Measurements from ENCODE around the gene TBC1D4. TPM values are rescaled to one million over a fixed set of nuclear protein-coding genes. Genes with fewer than 3 reads are reported as not detected.

Gene TBC1D4
- total RNA-seq, 4 donors from 2014 or later, result 20.2 to 74.7 (median 30.9) TPM

GRCh38 chr13:75507027-75508001, 25.3 kb upstream of the TBC1D4 start:
- no peak for DNase-seq
- intact Hi-C loops (cut with DNase I; ENCODE audit: low total_unique reads), result no loop called here
- Histone ChIP-seq H3K4me1 (no peaks in the 10 kb centered on the region), H3K4me3 (no peak overlapping the region), H3K9me3 (no peaks in the 10 kb centered on the region), H3K27me3 (no peaks in the 10 kb centered on the region), H3K27ac (no peak overlapping the region), H3K36me3 (no peaks in the 10 kb centered on the region)
- TF ChIP-seq, protein P1, sequence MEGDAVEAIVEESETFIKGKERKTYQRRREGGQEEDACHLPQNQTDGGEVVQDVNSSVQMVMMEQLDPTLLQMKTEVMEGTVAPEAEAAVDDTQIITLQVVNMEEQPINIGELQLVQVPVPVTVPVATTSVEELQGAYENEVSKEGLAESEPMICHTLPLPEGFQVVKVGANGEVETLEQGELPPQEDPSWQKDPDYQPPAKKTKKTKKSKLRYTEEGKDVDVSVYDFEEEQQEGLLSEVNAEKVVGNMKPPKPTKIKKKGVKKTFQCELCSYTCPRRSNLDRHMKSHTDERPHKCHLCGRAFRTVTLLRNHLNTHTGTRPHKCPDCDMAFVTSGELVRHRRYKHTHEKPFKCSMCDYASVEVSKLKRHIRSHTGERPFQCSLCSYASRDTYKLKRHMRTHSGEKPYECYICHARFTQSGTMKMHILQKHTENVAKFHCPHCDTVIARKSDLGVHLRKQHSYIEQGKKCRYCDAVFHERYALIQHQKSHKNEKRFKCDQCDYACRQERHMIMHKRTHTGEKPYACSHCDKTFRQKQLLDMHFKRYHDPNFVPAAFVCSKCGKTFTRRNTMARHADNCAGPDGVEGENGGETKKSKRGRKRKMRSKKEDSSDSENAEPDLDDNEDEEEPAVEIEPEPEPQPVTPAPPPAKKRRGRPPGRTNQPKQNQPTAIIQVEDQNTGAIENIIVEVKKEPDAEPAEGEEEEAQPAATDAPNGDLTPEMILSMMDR (IDR thresholded peaks at IDR 0.05), result no peak
- TF ChIP-seq POLR2A (IDR thresholded peaks at IDR 0.05), result no peak

DNA sequence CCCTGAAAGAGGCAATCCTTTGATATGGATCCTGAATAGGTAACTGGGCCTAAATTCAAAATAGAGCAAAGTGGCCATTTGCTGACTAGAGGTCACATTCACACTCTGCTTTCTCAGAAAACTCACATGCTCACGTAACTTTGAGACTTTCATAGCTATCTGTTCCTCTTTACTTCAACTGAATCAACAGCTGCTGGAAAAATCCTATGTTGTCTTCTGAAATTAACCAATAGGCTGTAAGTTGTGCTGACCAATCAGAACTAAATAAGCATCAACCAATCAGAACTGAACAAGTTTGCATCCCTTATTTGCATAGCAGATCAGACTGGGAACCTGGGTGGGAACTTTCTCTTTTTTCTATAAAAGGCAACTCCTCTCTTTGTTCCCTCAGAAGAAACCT, 24.0 kb upstream of the TBC1D4 start:
- no peak for DNase-seq
- no peaks in the 10 kb centered on the region for H3K27me3 ChIP-seq
- H3K36me3 ChIP-seq, result no peaks in the 10 kb centered on the region
- TF ChIP-seq, protein P1 (IDR thresholded peaks at IDR 0.05), result no peak
- no peak for TF ChIP-seq POLR2A (IDR thresholded peaks at IDR 0.05)
- no peak overlapping the region for H3K27ac ChIP-seq
- H3K4me3 ChIP-seq, result no peak overlapping the region
- H3K4me1 ChIP-seq, result no peaks in the 10 kb centered on the region
- H3K9me3 ChIP-seq, result no peaks in the 10 kb centered on the region
- intact Hi-C loops (cut with DNase I; ENCODE audit: low total_unique reads), result no loop called here

DNA sequence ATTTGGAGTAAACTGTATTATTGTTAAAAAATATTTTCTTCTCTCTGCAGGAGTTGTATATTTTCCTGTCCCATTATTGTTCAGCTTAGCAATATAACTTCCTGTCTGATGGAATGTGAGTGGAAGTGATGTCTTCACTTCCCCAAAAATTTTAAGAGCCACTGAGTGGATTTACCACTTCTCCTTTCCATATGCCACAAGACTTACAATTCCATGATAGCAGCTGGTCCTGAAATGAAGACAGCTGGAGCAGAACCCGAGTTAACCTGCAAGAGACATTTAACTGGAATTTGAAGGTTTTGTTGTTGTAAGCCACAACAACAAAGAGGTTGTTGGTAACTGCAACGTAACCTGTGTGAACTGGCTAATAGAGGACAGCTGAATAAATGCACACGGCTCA, 23.4 kb upstream of the TBC1D4 start:
- no peak for DNase-seq
- Histone ChIP-seq H3K27me3 (no peaks in the 10 kb centered on the region), H3K9me3 (no peaks in the 10 kb centered on the region), H3K36me3 (no peaks in the 10 kb centered on the region), H3K27ac (no peak overlapping the region), H3K4me1 (no peaks in the 10 kb centered on the region), H3K4me3 (no peak overlapping the region)
- TF ChIP-seq, protein P1 (IDR thresholded peaks at IDR 0.05), result no peak
- TF ChIP-seq POLR2A (IDR thresholded peaks at IDR 0.05), result no peak
- intact Hi-C loops (cut with DNase I; ENCODE audit: low total_unique reads), result no loop called here

- H3K4me1 ChIP-seq, result no peaks in the 10 kb centered on the region
- H3K4me3 ChIP-seq, result no peak overlapping the region
- TF ChIP-seq, protein P1 (IDR thresholded peaks at IDR 0.05), result no peak
- no peak for TF ChIP-seq POLR2A (IDR thresholded peaks at IDR 0.05)
- H3K9me3 ChIP-seq, result no peaks in the 10 kb centered on the region
- no peak overlapping the region for H3K27ac ChIP-seq
- no peak for DNase-seq
- H3K27me3 ChIP-seq, result no peaks in the 10 kb centered on the region
- intact Hi-C loops (cut with DNase I; ENCODE audit: low total_unique reads), result no loop called here
- H3K36me3 ChIP-seq, result no peaks in the 10 kb centered on the region
Measured at GRCh38 chr13:75495938-75496337, 14.0 kb upstream of the TBC1D4 start.

DNA sequence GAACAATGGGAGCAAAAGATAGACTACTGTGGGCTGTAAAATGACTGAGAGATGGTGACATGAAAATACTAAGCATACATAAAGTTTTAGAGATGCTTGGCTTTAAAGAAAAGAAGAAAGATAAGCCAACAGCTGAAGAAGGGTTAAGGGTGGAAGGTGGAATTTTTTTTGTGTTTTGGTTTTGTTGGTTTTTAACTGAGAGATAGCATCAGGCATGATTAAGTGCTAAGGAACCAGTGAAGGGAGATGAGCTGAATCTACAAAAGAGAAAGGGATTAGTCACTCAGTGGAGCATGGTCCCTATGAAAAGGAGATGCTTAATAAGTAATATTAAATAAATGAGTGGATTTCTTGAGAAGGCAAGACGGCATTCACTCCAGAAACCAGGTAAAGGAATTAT, 12.5 kb upstream of the TBC1D4 start:
- intact Hi-C loops (cut with DNase I; ENCODE audit: low total_unique reads), result no loop called here
- Histone ChIP-seq H3K4me3 (no peak overlapping the region), H3K27ac (no peak overlapping the region), H3K4me1 (no peaks in the 10 kb centered on the region), H3K36me3 (peaks cover 0 to 3% of the 10 kb centered on the region in 2 donors), H3K9me3 (no peaks in the 10 kb centered on the region), H3K27me3 (no peaks in the 10 kb centered on the region)
- DNase-seq, result no peak
- no peak for TF ChIP-seq POLR2A (IDR thresholded peaks at IDR 0.05)
- TF ChIP-seq, protein P1 (IDR thresholded peaks at IDR 0.05), result no peak

Data from uterus (tissue), 4 donors.